Measurements from ENCODE around the gene EPHB2. TPM values are rescaled to one million over a fixed set of nuclear protein-coding genes. Genes with fewer than 3 reads are reported as not detected.
A peak's percentile ranks its signal among the peaks of the same experiment; 100 is the strongest.
"Not testable (repeated sequence)": the region's sequence is repeated elsewhere in the genome, so short reads cannot be mapped to it uniquely, and the experiment has no call there.

Gene EPHB2
- total and polyA plus RNA-seq, 7 experiments from 2014 or later: 0.27 to 2.2 (median 0.49) TPM; not detected in 3

DNA sequence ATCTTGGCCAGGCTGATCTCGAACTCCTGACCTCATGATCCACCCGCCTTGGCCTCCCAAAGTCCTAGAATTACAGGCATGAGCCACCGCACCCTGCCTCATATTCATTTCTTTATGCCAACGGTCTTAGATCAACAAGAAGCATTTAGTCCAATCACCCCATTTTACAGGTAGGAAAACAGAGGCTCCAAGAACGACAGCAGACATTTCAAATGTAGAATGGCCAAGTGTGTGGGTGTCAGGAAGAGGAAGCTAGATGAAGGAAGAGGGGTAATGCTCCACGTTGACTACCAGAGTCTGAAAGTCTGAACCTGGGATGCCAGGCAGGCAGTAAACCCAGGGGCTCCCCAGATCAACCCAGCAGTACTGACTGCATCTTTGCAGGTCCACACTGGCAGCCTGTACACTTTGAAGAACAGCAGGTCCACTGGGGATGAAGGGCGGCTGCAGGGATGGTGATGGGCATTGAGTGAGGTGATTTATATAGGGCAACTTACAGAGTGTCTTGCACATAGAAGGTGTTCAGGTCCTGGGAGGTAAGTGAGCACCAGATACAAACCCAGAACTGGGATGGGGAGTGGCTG is 120.2 kb downstream of the EPHB2 start:
- Mint-ChIP-seq H3K4me3 (no peak overlapping the region), H3K36me3 (no peaks in the 10 kb centered on the region), H3K4me1 (no peaks in the 10 kb centered on the region), H3K27ac (no peak overlapping the region), H3K27me3 (peaks cover 2 to 24% (median 11%) of the 10 kb centered on the region in 5 donors), H3K9me3 (no peaks in the 10 kb centered on the region)
- ChIA-PET POLR2A (no interaction called here), CTCF (no interaction called here)
- H3K27me3 ChIP-seq (ENCODE audit: control insufficient read depth in 2 of 2, insufficient read depth in 2 of 2, low read length in 2 of 2): no peaks in the 10 kb centered on the region
- ATAC-seq (no peak), DNase-seq (no peak)
- H3K4me1 ChIP-seq (ENCODE audit: control insufficient read depth in 2 of 2, insufficient read depth in 2 of 2, low read length in 2 of 2): no peaks in the 10 kb centered on the region
- no peak overlapping the region for H3K4me3 ChIP-seq (ENCODE audit: low read length)
- intact Hi-C loops (cut with micrococcal nuclease): no loop called here
- H3K36me3 ChIP-seq (ENCODE audit: control insufficient read depth in 2 of 3, insufficient read depth in 3 of 3, low read length in 3 of 3): no peaks in the 10 kb centered on the region
- H3K27ac ChIP-seq (ENCODE audit: low read depth, low read length): no peak overlapping the region
- no peaks in the 10 kb centered on the region for H3K9me3 ChIP-seq (ENCODE audit: control insufficient read depth in 2 of 3, low read length in 3 of 3)

DNA sequence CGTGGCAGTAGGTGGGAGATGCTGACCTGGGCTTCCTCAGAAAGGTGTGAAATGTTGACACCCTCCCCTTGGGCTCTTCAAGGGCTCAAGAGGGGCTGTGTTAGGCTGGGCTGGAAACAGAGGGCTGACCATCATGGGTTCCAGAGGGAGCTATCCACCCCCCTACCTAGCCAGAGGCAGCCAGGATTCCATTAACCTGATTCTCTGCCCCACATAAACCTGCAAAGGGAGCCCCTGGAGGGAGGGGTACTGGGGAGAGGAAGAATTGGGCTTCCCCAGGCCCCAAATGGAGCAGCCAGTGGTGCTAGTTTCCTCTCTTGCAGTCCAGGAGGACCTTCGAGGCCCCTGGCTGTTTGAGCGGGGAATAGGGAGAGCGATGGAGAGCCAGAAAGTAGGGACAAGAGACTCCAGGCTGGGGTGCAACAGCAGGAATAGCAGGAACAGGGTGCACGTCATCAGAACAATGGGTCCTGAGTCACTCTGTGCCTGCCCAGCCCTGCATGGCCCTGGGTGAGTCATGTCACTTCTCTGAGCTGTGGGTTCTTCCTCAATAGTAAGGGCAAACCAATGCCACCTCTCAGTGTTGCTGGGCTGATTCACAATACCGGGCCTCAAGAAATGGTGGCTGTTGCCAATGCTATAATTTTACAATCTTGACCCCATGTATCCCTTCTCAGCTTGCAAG is 121.2 kb downstream of the EPHB2 start:
- intact Hi-C loops (cut with micrococcal nuclease): no loop called here
- H3K9me3 ChIP-seq (ENCODE audit: control insufficient read depth in 2 of 3, low read length in 3 of 3): no peaks in the 10 kb centered on the region
- H3K4me1 ChIP-seq (ENCODE audit: control insufficient read depth in 2 of 2, insufficient read depth in 2 of 2, low read length in 2 of 2): no peaks in the 10 kb centered on the region
- Mint-ChIP-seq H3K4me3 (peak overlapping the region in 1 of 10 donors; percentile 37), H3K27me3 (peaks cover 2 to 34% (median 11%) of the 10 kb centered on the region in 5 donors), H3K9me3 (no peaks in the 10 kb centered on the region), H3K36me3 (no peaks in the 10 kb centered on the region), H3K27ac (no peak overlapping the region), H3K4me1 (no peaks in the 10 kb centered on the region)
- CTCF ChIA-PET: no interaction called here
- no peak overlapping the region for H3K4me3 ChIP-seq (ENCODE audit: low read length)
- ATAC-seq (peak; percentile 90), DNase-seq (no peak)
- H3K36me3 ChIP-seq (ENCODE audit: control insufficient read depth in 2 of 3, insufficient read depth in 3 of 3, low read length in 3 of 3): no peaks in the 10 kb centered on the region
- H3K27me3 ChIP-seq (ENCODE audit: control insufficient read depth in 2 of 2, insufficient read depth in 2 of 2, low read length in 2 of 2): no peaks in the 10 kb centered on the region
- POLR2A ChIA-PET: no interaction called here
- H3K27ac ChIP-seq (ENCODE audit: low read depth, low read length): no peak overlapping the region

DNA sequence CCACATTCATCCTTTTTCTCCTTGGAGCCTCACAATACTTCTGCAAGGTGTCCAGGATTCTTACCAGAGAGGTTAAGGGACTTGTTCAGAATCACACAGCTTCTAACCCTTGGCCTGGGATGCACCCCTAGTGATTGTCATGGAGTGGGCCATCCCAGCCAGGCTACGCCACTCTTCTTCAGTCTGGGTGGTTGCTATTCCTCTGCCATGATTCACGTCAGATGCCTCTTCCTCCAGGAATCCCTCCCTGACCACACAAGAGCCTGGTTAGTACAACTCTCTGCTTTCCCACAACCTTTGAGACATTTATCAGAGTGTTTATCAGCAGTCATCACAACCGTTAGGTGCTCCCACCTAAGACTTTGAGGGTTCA is 121.8 kb downstream of the EPHB2 start:
- ChIA-PET CTCF (no interaction called here), POLR2A (no interaction called here)
- no peaks in the 10 kb centered on the region for H3K9me3 Mint-ChIP-seq
- peaks cover 0 to 40% (median 14%) of the 10 kb centered on the region in 5 donors for H3K27me3 Mint-ChIP-seq
- intact Hi-C loops (cut with micrococcal nuclease): no loop called here
- Histone ChIP-seq H3K9me3 (ENCODE audit: control insufficient read depth in 2 of 3, low read length in 3 of 3) (no peaks in the 10 kb centered on the region), H3K27me3 (ENCODE audit: control insufficient read depth in 2 of 2, insufficient read depth in 2 of 2, low read length in 2 of 2) (no peaks in the 10 kb centered on the region), H3K4me3 (ENCODE audit: low read length) (no peak overlapping the region), H3K36me3 (ENCODE audit: control insufficient read depth in 2 of 3, insufficient read depth in 3 of 3, low read length in 3 of 3) (no peaks in the 10 kb centered on the region), H3K27ac (ENCODE audit: low read depth, low read length) (no peak overlapping the region), H3K4me1 (ENCODE audit: control insufficient read depth in 2 of 2, insufficient read depth in 2 of 2, low read length in 2 of 2) (no peaks in the 10 kb centered on the region)
- H3K27ac Mint-ChIP-seq: no peak overlapping the region
- no peaks in the 10 kb centered on the region for H3K36me3 Mint-ChIP-seq
- DNase-seq: no peak
- ATAC-seq: no peak
- H3K4me3 Mint-ChIP-seq: no peak overlapping the region
- no peaks in the 10 kb centered on the region for H3K4me1 Mint-ChIP-seq

DNA sequence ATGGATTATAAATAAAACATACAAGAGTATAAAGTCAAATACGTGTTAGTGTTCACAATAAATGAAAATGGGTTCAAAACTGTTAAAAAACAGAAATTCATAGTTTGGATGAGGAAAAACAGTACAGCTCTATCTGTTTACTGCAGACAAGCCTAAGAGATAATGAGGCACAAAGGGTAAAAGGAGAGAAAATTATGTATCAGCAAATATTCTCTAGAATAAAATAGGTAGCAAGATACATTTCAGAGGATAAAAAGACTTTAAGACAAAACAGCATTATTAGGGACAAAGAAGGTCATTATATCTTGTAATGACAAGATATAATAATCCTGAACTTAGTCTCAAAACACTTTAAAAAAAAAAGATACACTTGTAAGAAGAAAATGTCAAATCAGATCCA is 123.1 kb downstream of the EPHB2 start:
- Histone ChIP-seq H3K4me3 (ENCODE audit: low read length) (no peak overlapping the region), H3K9me3 (ENCODE audit: control insufficient read depth in 2 of 3, low read length in 3 of 3) (no peaks in the 10 kb centered on the region), H3K27ac (ENCODE audit: low read depth, low read length) (no peak overlapping the region), H3K4me1 (ENCODE audit: control insufficient read depth in 2 of 2, insufficient read depth in 2 of 2, low read length in 2 of 2) (no peaks in the 10 kb centered on the region), H3K36me3 (ENCODE audit: control insufficient read depth in 2 of 3, insufficient read depth in 3 of 3, low read length in 3 of 3) (no peaks in the 10 kb centered on the region), H3K27me3 (ENCODE audit: control insufficient read depth in 2 of 2, insufficient read depth in 2 of 2, low read length in 2 of 2) (no peaks in the 10 kb centered on the region)
- intact Hi-C loops (cut with micrococcal nuclease): no loop called here
- Mint-ChIP-seq H3K4me3 (no peak overlapping the region), H3K4me1 (no peaks in the 10 kb centered on the region), H3K9me3 (no peaks in the 10 kb centered on the region), H3K36me3 (no peaks in the 10 kb centered on the region), H3K27me3 (peaks cover 0 to 41% (median 13%) of the 10 kb centered on the region in 5 donors), H3K27ac (no peak overlapping the region)
- DNase-seq (no peak), ATAC-seq (no peak)
- ChIA-PET POLR2A (no interaction called here), CTCF (no interaction called here)

DNA sequence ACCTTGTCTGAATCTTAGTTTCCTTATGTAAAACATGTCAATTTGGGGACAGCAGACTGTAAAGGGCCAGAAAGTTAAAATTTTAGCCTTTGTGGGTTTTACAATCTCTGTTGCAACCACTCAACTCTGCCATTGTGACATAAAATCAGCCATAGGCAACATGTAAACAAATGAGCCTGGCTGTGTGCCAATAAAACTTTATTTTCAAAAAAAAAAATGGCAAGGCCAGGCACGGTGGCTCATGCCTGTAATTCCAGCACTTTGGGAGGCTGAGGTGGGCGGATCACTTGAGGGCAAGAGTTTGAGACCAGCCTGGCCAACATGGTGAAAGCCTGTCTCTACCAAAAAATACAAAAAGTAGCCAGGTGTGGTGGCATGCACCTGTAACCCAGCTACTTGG is 123.8 kb downstream of the EPHB2 start:
- H3K4me1 Mint-ChIP-seq; H3K9me3 ChIP-seq (ENCODE audit: control insufficient read depth in 2 of 3, low read length in 3 of 3); DNase-seq; CTCF ChIA-PET; H3K36me3 ChIP-seq (ENCODE audit: control insufficient read depth in 2 of 3, insufficient read depth in 3 of 3, low read length in 3 of 3); H3K9me3 Mint-ChIP-seq; H3K4me3 ChIP-seq (ENCODE audit: low read length); H3K27me3 ChIP-seq (ENCODE audit: control insufficient read depth in 2 of 2, insufficient read depth in 2 of 2, low read length in 2 of 2); H3K36me3 Mint-ChIP-seq; ATAC-seq; POLR2A ChIA-PET; H3K27ac ChIP-seq (ENCODE audit: low read depth, low read length); H3K4me1 ChIP-seq (ENCODE audit: control insufficient read depth in 2 of 2, insufficient read depth in 2 of 2, low read length in 2 of 2); H3K4me3 Mint-ChIP-seq; H3K27ac Mint-ChIP-seq; intact Hi-C loops (cut with micrococcal nuclease): not testable (repeated sequence)
- peaks cover 0 to 34% (median 20%) of the 10 kb centered on the region in 5 donors for H3K27me3 Mint-ChIP-seq

DNA sequence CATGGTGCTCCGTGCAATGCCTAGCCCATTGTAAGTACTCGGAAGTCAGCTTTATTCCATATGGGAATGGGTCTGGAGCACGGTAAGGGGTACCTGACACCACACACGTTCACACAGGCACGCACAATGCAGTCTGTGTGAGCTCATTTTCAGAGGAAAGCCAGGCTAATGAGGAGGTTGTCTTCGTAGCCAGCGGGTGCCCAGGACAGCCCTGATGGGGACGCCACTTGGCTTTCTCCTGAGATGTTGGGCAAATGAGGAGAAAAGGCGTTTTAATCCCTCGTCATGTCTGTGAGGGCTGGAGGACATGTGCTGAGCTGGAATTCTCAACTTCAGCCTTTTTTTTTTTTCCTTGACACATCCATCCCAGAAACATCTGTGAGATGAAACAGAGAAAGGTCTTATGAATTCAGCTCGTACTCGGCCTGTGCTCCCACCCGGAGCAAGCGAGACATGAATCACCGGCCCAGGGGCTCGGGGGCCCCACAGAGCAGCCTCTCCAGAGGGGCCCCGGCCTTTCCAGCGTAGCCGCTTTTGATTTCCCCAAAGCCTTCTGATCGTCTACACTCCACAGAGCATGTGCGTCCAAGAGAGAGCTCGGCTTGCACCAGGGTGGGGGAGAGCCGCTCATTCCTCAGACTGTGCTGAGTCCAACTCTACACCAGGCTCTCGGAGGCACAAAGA is 125.1 kb downstream of the EPHB2 start:
- no peaks in the 10 kb centered on the region for H3K27me3 ChIP-seq (ENCODE audit: control insufficient read depth in 2 of 2, insufficient read depth in 2 of 2, low read length in 2 of 2)
- Mint-ChIP-seq H3K27me3 (peaks cover 0 to 31% (median 18%) of the 10 kb centered on the region in 5 donors), H3K27ac (no peak overlapping the region), H3K4me1 (no peaks in the 10 kb centered on the region), H3K9me3 (no peaks in the 10 kb centered on the region), H3K4me3 (no peak overlapping the region), H3K36me3 (no peaks in the 10 kb centered on the region)
- intact Hi-C loops (cut with micrococcal nuclease): no loop called here
- H3K36me3 ChIP-seq (ENCODE audit: control insufficient read depth in 2 of 3, insufficient read depth in 3 of 3, low read length in 3 of 3): no peaks in the 10 kb centered on the region
- ATAC-seq (no peak), DNase-seq (no peak)
- no peaks in the 10 kb centered on the region for H3K4me1 ChIP-seq (ENCODE audit: control insufficient read depth in 2 of 2, insufficient read depth in 2 of 2, low read length in 2 of 2)
- ChIA-PET POLR2A (no interaction called here), CTCF (no interaction called here)
- H3K27ac ChIP-seq (ENCODE audit: low read depth, low read length): no peak overlapping the region
- no peaks in the 10 kb centered on the region for H3K9me3 ChIP-seq (ENCODE audit: control insufficient read depth in 2 of 3, low read length in 3 of 3)
- no peak overlapping the region for H3K4me3 ChIP-seq (ENCODE audit: low read length)

DNA sequence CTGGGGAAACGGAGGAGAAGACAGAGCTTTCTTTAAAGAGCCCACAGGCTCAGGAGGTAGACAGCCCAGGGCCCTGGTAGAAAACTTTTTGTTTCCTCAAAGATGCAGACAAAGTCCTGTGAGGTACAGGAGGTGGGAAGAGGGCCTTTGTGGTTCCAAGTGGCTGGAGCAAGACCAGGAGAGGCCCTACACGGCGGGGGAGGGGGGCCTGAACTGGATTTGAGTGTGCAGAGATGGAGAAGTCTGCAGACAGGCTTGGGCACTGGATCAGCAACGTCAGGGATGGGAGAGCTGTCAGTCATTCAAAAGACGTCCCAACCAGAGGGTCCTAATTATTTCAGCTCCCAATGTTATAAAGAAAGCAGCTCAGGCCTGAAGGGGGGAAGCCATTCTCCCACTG is 126.2 kb downstream of the EPHB2 start:
- no peaks in the 10 kb centered on the region for H3K36me3 ChIP-seq (ENCODE audit: control insufficient read depth in 2 of 3, insufficient read depth in 3 of 3, low read length in 3 of 3)
- H3K4me1 ChIP-seq (ENCODE audit: control insufficient read depth in 2 of 2, insufficient read depth in 2 of 2, low read length in 2 of 2): no peaks in the 10 kb centered on the region
- Mint-ChIP-seq H3K36me3 (no peaks in the 10 kb centered on the region), H3K4me1 (no peaks in the 10 kb centered on the region), H3K27me3 (peaks cover 0 to 23% (median 13%) of the 10 kb centered on the region in 5 donors), H3K27ac (no peak overlapping the region), H3K4me3 (no peak overlapping the region), H3K9me3 (no peaks in the 10 kb centered on the region)
- H3K27me3 ChIP-seq (ENCODE audit: control insufficient read depth in 2 of 2, insufficient read depth in 2 of 2, low read length in 2 of 2): no peaks in the 10 kb centered on the region
- POLR2A ChIA-PET: no interaction called here
- H3K27ac ChIP-seq (ENCODE audit: low read depth, low read length): no peak overlapping the region
- H3K4me3 ChIP-seq (ENCODE audit: low read length): no peak overlapping the region
- H3K9me3 ChIP-seq (ENCODE audit: control insufficient read depth in 2 of 3, low read length in 3 of 3): no peaks in the 10 kb centered on the region
- intact Hi-C loops (cut with micrococcal nuclease): no loop called here
- CTCF ChIA-PET: no interaction called here
- DNase-seq (no peak), ATAC-seq (no peak)

All from naive thymus-derived CD4-positive, alpha-beta T cell (primary cell).